ENCODE measurements around the gene NPAS2. TPM values are rescaled to one million over a fixed set of nuclear protein-coding genes. Genes with fewer than 3 reads are reported as not detected.

The NPAS2 gene
- total RNA-seq, 2 donors from 2014 or later, result 33.9 to 38.3 TPM

GRCh38 chr2:100877555-100877954 lies 57.6 kb downstream of the NPAS2 start:
- no peaks in the 10 kb centered on the region for H3K27me3 ChIP-seq
- H3K27ac ChIP-seq, result no peak overlapping the region
- no peak for TF ChIP-seq CTCF (IDR thresholded peaks at IDR 0.05)
- no peaks in the 10 kb centered on the region for H3K4me1 ChIP-seq
- H3K9me3 ChIP-seq, result no peaks in the 10 kb centered on the region
- no peak for DNase-seq
- H3K4me3 ChIP-seq, result no peak overlapping the region
- intact Hi-C loops (cut with DNase I), result no loop called here
- no peaks in the 10 kb centered on the region for H3K36me3 ChIP-seq
- H3K9ac ChIP-seq (ENCODE audit: low read depth in 2 of 2, low read length in 2 of 2), result no peak overlapping the region

GRCh38 chr2:100878000-100878791 lies 58.3 kb downstream of the NPAS2 start:
- intact Hi-C loops (cut with DNase I), result no loop called here
- H3K9ac ChIP-seq (ENCODE audit: low read depth in 2 of 2, low read length in 2 of 2), result no peak overlapping the region
- H3K27ac ChIP-seq, result no peak overlapping the region
- no peaks in the 10 kb centered on the region for H3K36me3 ChIP-seq
- TF ChIP-seq CTCF (IDR thresholded peaks at IDR 0.05), result no peak
- no peaks in the 10 kb centered on the region for H3K9me3 ChIP-seq
- H3K27me3 ChIP-seq, result no peaks in the 10 kb centered on the region
- no peaks in the 10 kb centered on the region for H3K4me1 ChIP-seq
- no peak for DNase-seq
- no peak overlapping the region for H3K4me3 ChIP-seq

- Histone ChIP-seq H3K36me3 (no peaks in the 10 kb centered on the region), H3K9ac (ENCODE audit: low read depth in 2 of 2, low read length in 2 of 2) (no peak overlapping the region), H3K4me1 (no peaks in the 10 kb centered on the region), H3K4me3 (no peak overlapping the region), H3K9me3 (no peaks in the 10 kb centered on the region), H3K27me3 (no peaks in the 10 kb centered on the region), H3K27ac (no peak overlapping the region)
- intact Hi-C loops (cut with DNase I), result no loop called here
- no peak for TF ChIP-seq CTCF (IDR thresholded peaks at IDR 0.05)
- DNase-seq, result no peak
Observed at GRCh38 chr2:100879296-100879695, 59.4 kb downstream of the NPAS2 start.

- intact Hi-C loops (cut with DNase I), result no loop called here
- no peak overlapping the region for H3K27ac ChIP-seq
- TF ChIP-seq CTCF (IDR thresholded peaks at IDR 0.05), result no peak
- no peak overlapping the region for H3K4me3 ChIP-seq
- no peak for DNase-seq
- no peaks in the 10 kb centered on the region for H3K4me1 ChIP-seq
- H3K9me3 ChIP-seq, result no peaks in the 10 kb centered on the region
- no peak overlapping the region for H3K9ac ChIP-seq (ENCODE audit: low read depth in 2 of 2, low read length in 2 of 2)
- H3K36me3 ChIP-seq, result no peaks in the 10 kb centered on the region
- no peaks in the 10 kb centered on the region for H3K27me3 ChIP-seq
Observed at GRCh38 chr2:100880036-100880435, 60.1 kb downstream of the NPAS2 start.

- H3K4me1 ChIP-seq, result no peaks in the 10 kb centered on the region
- DNase-seq, result no peak
- TF ChIP-seq CTCF (IDR thresholded peaks at IDR 0.05), result no peak
- intact Hi-C loops (cut with DNase I), result no loop called here
- no peaks in the 10 kb centered on the region for H3K9me3 ChIP-seq
- H3K4me3 ChIP-seq, result no peak overlapping the region
- no peak overlapping the region for H3K27ac ChIP-seq
- H3K36me3 ChIP-seq, result no peaks in the 10 kb centered on the region
- H3K27me3 ChIP-seq, result no peaks in the 10 kb centered on the region
- no peak overlapping the region for H3K9ac ChIP-seq (ENCODE audit: low read depth in 2 of 2, low read length in 2 of 2)
Observed at GRCh38 chr2:100880730-100881129, 60.8 kb downstream of the NPAS2 start.
